Caco-2 (cell line): ENCODE data around the gene EXOC6B. TPM values are rescaled to one million over a fixed set of nuclear protein-coding genes. Genes with fewer than 3 reads are reported as not detected.

ENCODE experiments used
- BruUV-seq: library from RNA; stranded (reverse); fragments of 400-500 nt; replicated peaks from 2 replicates; lab custom pipeline; 2021; lab: Mats Ljungman, UMichigan
- CTCF ChIA-PET: fragments of 300-600 bp; sonication (Branson Sonifier 250); formaldehyde crosslinking; loops from one replicate; lab custom pipeline; 2022; ENCODE audit warnings: antibody characterized with exemption; lab: Charles Lee
- POLR2A ChIA-PET: fragments of 300-600 bp; sonication (Branson Sonifier 250); formaldehyde crosslinking; loops from one replicate; lab custom pipeline; 2022; ENCODE audit warnings: antibody characterized with exemption; lab: Charles Lee
- DNase-seq, 2 experiments: peaks; one replicate each; pipeline versions ENCODE4 v3.0.0 to v3.0.0-alpha.2; 2020 to 2022
- H3K27me3 ChIP-seq: replicated peaks from 2 replicates; pipeline ENCODE4 v1.6.0; 2011; ENCODE audit warnings: low read length; ENCODE audit not compliant: control insufficient read depth, insufficient read depth
- H3K36me3 ChIP-seq: 2 replicates; pipeline ENCODE4 v1.5.1; 2011; ENCODE audit warnings: low read length; ENCODE audit not compliant: control insufficient read depth, insufficient read depth
- H3K4me1 ChIP-seq: fragments of 250-450 bp; sonication (Bioruptor Pico); 2 replicates; pipeline ENCODE4 v1.5.1; 2020; ENCODE audit warnings: mild to moderate bottlenecking
- H3K4me3 ChIP-seq: 2 replicates; pipeline ENCODE4 v1.5.1; 2011; ENCODE audit warnings: low read depth, mild to moderate bottlenecking, control low read depth, low read length
- H3K9me3 ChIP-seq: fragments of 250-450 bp; sonication (Bioruptor Pico); 2 replicates; pipeline ENCODE4 v1.5.1; 2020; ENCODE audit warnings: mild to moderate bottlenecking, moderate library complexity
- H3K27ac Mint-ChIP-seq: one replicate; pipeline ENCODE4 v1.8.0; 2022; ENCODE audit warnings: mixed read lengths; ENCODE audit not compliant: unreplicated experiment
- H3K27me3 Mint-ChIP-seq: one replicate; pipeline ENCODE4 v1.8.0; 2022; ENCODE audit warnings: mixed read lengths; ENCODE audit not compliant: insufficient read depth, unreplicated experiment
- H3K36me3 Mint-ChIP-seq: one replicate; pipeline ENCODE4 v1.8.0; 2022; ENCODE audit warnings: mild to moderate bottlenecking, mixed read lengths; ENCODE audit not compliant: insufficient read depth, unreplicated experiment
- H3K4me1 Mint-ChIP-seq: one replicate; pipeline ENCODE4 v1.8.0; 2022; ENCODE audit warnings: low read depth, mixed read lengths; ENCODE audit not compliant: unreplicated experiment
- H3K4me3 Mint-ChIP-seq: one replicate; pipeline ENCODE4 v1.8.0; 2022; ENCODE audit warnings: mild to moderate bottlenecking, moderate library complexity, mixed read lengths; ENCODE audit not compliant: unreplicated experiment
- H3K9me3 Mint-ChIP-seq: one replicate; pipeline ENCODE4 v1.8.0; 2022; ENCODE audit warnings: mixed read lengths; ENCODE audit not compliant: unreplicated experiment
- intact Hi-C: fragments of 100-400 bp; cut with micrococcal nuclease; formaldehyde crosslinking; loops from one replicate; pipeline ENCODE4 v1.10.0; 2022; ENCODE audit not compliant: unreplicated experiment
- total RNA-seq: library from RNA; stranded (reverse); gene quantifications from 2 replicates; pipeline ENCODE4 v1.2.3, GENCODE V29; 2022
- TF ChIP-seq, protein P1 (sequence below), 2 experiments: fragments of 200-600 bp in 1 of 2; IDR thresholded peaks; 1 replicate in 1 of 2; 2 replicates in 1 of 2; pipeline versions ENCODE4 v1.5.1 to v1.8.0; 2011 to 2022; ENCODE audit warnings: antibody characterized with exemption in 1 of 2, control low read depth in 1 of 2, inconsistent platforms in 1 of 2, low read depth in 1 of 2, low read length in 1 of 2, mild to moderate bottlenecking in 1 of 2, moderate library complexity in 1 of 2; ENCODE audit not compliant: insufficient read depth in 1 of 2, severe bottlenecking in 1 of 2, unreplicated experiment in 1 of 2

The EXOC6B gene
- total RNA-seq, 1 experiment from 2014 or later = 36.1 TPM

DNA sequence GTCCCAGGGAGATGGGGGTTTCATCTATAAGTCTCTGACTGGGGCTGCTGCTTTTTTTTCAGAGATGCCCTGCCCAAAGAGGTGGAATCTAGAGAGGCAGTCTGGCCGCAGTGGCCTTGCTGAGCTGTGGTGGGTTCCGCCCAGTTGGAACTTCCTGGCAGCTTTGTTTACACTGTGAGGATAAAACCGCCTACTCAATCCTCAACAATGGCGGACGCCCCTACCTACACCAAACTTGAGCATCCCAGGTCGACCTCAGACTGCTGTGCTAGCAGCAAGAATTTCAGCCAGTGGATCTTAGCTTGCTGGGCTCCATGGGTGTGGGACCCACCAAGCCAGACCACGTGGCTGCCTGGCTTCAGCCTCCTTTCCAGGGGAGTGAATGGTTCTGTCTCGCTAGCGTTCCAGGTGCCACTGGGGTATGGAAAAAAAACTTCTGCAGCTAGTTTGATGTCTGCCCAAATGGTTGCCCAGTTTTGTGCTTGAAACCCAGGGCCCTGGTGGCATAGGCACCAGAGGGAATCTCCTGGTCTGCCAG lies 525.6 kb downstream of the EXOC6B start:
- no TSS peak for BruUV-seq
- Mint-ChIP-seq H3K9me3 (peaks cover 8% of the 10 kb centered on the region), H3K4me3 (no peak overlapping the region), H3K27ac (no peak overlapping the region), H3K4me1 (peaks cover 6% of the 10 kb centered on the region), H3K27me3 (no peaks in the 10 kb centered on the region), H3K36me3 (no peaks in the 10 kb centered on the region)
- DNase-seq = no peak
- Histone ChIP-seq H3K9me3 (no peaks in the 10 kb centered on the region), H3K36me3 (no peaks in the 10 kb centered on the region), H3K4me1 (no peaks in the 10 kb centered on the region), H3K4me3 (no peak overlapping the region), H3K27me3 (no peaks in the 10 kb centered on the region)
- CTCF ChIA-PET = no interaction called here
- intact Hi-C loops = no loop called here
- POLR2A ChIA-PET = no interaction called here
- TF ChIP-seq, protein P1, sequence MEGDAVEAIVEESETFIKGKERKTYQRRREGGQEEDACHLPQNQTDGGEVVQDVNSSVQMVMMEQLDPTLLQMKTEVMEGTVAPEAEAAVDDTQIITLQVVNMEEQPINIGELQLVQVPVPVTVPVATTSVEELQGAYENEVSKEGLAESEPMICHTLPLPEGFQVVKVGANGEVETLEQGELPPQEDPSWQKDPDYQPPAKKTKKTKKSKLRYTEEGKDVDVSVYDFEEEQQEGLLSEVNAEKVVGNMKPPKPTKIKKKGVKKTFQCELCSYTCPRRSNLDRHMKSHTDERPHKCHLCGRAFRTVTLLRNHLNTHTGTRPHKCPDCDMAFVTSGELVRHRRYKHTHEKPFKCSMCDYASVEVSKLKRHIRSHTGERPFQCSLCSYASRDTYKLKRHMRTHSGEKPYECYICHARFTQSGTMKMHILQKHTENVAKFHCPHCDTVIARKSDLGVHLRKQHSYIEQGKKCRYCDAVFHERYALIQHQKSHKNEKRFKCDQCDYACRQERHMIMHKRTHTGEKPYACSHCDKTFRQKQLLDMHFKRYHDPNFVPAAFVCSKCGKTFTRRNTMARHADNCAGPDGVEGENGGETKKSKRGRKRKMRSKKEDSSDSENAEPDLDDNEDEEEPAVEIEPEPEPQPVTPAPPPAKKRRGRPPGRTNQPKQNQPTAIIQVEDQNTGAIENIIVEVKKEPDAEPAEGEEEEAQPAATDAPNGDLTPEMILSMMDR (IDR thresholded peaks at IDR 0.05; ENCODE audit: insufficient read depth in 1 of 2, low read depth in 1 of 2, low read length in 1 of 2, severe bottlenecking in 1 of 2, unreplicated experiment in 1 of 2) = no peak

DNA sequence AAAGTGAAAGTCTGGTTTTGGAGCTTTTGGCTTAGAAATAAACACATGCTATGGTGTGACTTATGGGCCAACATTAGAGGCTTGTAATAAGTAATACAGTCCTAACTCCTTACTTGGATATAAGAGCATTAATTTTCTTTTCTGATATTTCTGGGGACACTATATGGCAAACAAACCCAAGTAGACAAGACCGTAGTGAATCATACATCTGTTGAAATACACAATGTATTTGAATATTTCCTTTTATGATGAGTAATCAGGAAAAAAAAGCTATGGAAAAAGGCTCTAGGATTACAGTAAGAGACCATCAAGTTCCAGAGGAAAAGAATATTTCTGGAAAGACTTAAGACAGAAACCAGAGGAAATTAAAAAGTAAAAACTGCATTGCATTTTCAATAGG lies 532.2 kb downstream of the EXOC6B start:
- Mint-ChIP-seq H3K27me3 (no peaks in the 10 kb centered on the region), H3K4me3 (no peak overlapping the region), H3K36me3 (no peaks in the 10 kb centered on the region), H3K4me1 (no peaks in the 10 kb centered on the region), H3K9me3 (no peaks in the 10 kb centered on the region), H3K27ac (no peak overlapping the region)
- intact Hi-C loops = no loop called here
- TF ChIP-seq, protein P1 (IDR thresholded peaks at IDR 0.05; ENCODE audit: insufficient read depth in 1 of 2, low read depth in 1 of 2, low read length in 1 of 2, severe bottlenecking in 1 of 2, unreplicated experiment in 1 of 2) = no peak
- H3K4me3 ChIP-seq = no peak overlapping the region
- no peaks in the 10 kb centered on the region for H3K36me3 ChIP-seq
- DNase-seq = no peak
- H3K4me1 ChIP-seq = no peaks in the 10 kb centered on the region
- ChIA-PET POLR2A (no interaction called here), CTCF (no interaction called here)
- no peaks in the 10 kb centered on the region for H3K27me3 ChIP-seq
- no peaks in the 10 kb centered on the region for H3K9me3 ChIP-seq
- BruUV-seq = no TSS peak

DNA sequence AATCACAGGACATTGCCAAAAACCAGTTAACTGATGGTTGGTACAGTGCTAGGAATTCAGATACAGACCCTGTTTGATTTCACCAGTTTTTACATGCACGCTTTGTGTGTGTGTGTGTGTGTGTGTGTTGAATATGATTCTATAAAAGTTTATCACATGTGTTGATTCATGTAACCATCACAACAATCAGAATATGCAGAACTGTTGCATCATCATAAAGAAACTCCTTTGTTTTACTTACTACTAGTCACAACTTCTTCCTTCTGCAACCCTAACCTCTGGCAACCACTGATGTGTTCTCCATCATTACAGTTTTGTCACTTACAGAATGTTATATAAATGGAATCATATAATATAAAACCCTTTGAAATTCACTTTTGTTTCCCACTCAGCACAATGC lies 533.4 kb downstream of the EXOC6B start:
- TF ChIP-seq, protein P1 (IDR thresholded peaks at IDR 0.05; ENCODE audit: insufficient read depth in 1 of 2, low read depth in 1 of 2, low read length in 1 of 2, severe bottlenecking in 1 of 2, unreplicated experiment in 1 of 2) = no peak
- H3K27me3 ChIP-seq = no peaks in the 10 kb centered on the region
- no peak overlapping the region for H3K27ac Mint-ChIP-seq
- no peak overlapping the region for H3K4me3 Mint-ChIP-seq
- intact Hi-C loops = no loop called here
- no peaks in the 10 kb centered on the region for H3K9me3 ChIP-seq
- H3K4me1 Mint-ChIP-seq = no peaks in the 10 kb centered on the region
- H3K36me3 Mint-ChIP-seq = no peaks in the 10 kb centered on the region
- POLR2A ChIA-PET = no interaction called here
- BruUV-seq = no TSS peak
- CTCF ChIA-PET = no interaction called here
- no peak for DNase-seq
- no peaks in the 10 kb centered on the region for H3K27me3 Mint-ChIP-seq
- H3K4me1 ChIP-seq = no peaks in the 10 kb centered on the region
- no peaks in the 10 kb centered on the region for H3K9me3 Mint-ChIP-seq
- no peak overlapping the region for H3K4me3 ChIP-seq
- no peaks in the 10 kb centered on the region for H3K36me3 ChIP-seq
